ENCODE measurements around the gene ASGR1. TPM values are rescaled to one million over a fixed set of nuclear protein-coding genes. Genes with fewer than 3 reads are reported as not detected.
A peak's percentile ranks its signal among the peaks of the same experiment; 100 is the strongest.

ASGR1 gene
- total RNA-seq, 1 experiment from 2014 or later, result 6.1 TPM

GRCh38 chr17:7208027-7208571 lies 28.9 kb upstream of the ASGR1 start:
- Histone ChIP-seq H3K36me3 (ENCODE audit: insufficient read depth, low read length, poor library complexity, severe bottlenecking) (peaks cover 10% of the 10 kb centered on the region), H3K9me3 (ENCODE audit: low read depth, low read length, poor library complexity, severe bottlenecking) (no peaks in the 10 kb centered on the region), H3K27ac (ENCODE audit: low read depth, low read length, poor library complexity, severe bottlenecking) (peak overlapping the region; percentile 37), H3K27me3 (replicated peaks; ENCODE audit: insufficient read depth, low read depth, low read length, poor library complexity) (no peaks in the 10 kb centered on the region), H3K4me3 (ENCODE audit: low read depth, low read length, poor library complexity, severe bottlenecking) (no peak overlapping the region), H3K4me1 (ENCODE audit: insufficient read depth, low read length, poor library complexity, severe bottlenecking) (peaks cover 51% of the 10 kb centered on the region)
- no peak for DNase-seq (ENCODE audit: low spot score)
- ChIA-PET POLR2A (ENCODE audit: low non-redundant PET) (no interaction called here), CTCF (no interaction called here)
- intact Hi-C loops (cut with micrococcal nuclease; ENCODE audit: unreplicated experiment), result no loop called here
- TF ChIP-seq EZH2 (IDR thresholded peaks at IDR 0.05; ENCODE audit: borderline replicate concordance, low read depth, low read length, poor library complexity, severe bottlenecking), result no peak
- TF ChIP-seq CTCF (conservative IDR thresholded peaks at IDR 0.05; ENCODE audit: low read depth, low read length), result no peak
- no TSS peak for BruUV-seq (replicated peaks)

- Histone ChIP-seq H3K36me3 (ENCODE audit: insufficient read depth, low read length, poor library complexity, severe bottlenecking) (peaks cover 17% of the 10 kb centered on the region), H3K27ac (ENCODE audit: low read depth, low read length, poor library complexity, severe bottlenecking) (peak overlapping the region; percentile 59), H3K9me3 (ENCODE audit: low read depth, low read length, poor library complexity, severe bottlenecking) (no peaks in the 10 kb centered on the region), H3K4me1 (ENCODE audit: insufficient read depth, low read length, poor library complexity, severe bottlenecking) (peaks cover 49% of the 10 kb centered on the region), H3K4me3 (ENCODE audit: low read depth, low read length, poor library complexity, severe bottlenecking) (no peak overlapping the region), H3K27me3 (replicated peaks; ENCODE audit: insufficient read depth, low read depth, low read length, poor library complexity) (no peaks in the 10 kb centered on the region)
- ChIA-PET CTCF (no interaction called here), POLR2A (ENCODE audit: low non-redundant PET) (no interaction called here)
- BruUV-seq (replicated peaks), result no TSS peak
- peak; percentile 33 for DNase-seq (ENCODE audit: low spot score)
- intact Hi-C loops (cut with micrococcal nuclease; ENCODE audit: unreplicated experiment), result no loop called here
- no peak for TF ChIP-seq EZH2 (IDR thresholded peaks at IDR 0.05; ENCODE audit: borderline replicate concordance, low read depth, low read length, poor library complexity, severe bottlenecking)
- no peak for TF ChIP-seq CTCF (conservative IDR thresholded peaks at IDR 0.05; ENCODE audit: low read depth, low read length)
Measured at GRCh38 chr17:7207120-7208001, 28.2 kb upstream of the ASGR1 start.

GRCh38 chr17:7205561-7205960 lies 26.4 kb upstream of the ASGR1 start:
- H3K9me3 ChIP-seq (ENCODE audit: low read depth, low read length, poor library complexity, severe bottlenecking), result no peaks in the 10 kb centered on the region
- no peak for DNase-seq (ENCODE audit: low spot score)
- peak overlapping the region; percentile 49 for H3K4me3 ChIP-seq (ENCODE audit: low read depth, low read length, poor library complexity, severe bottlenecking)
- H3K27me3 ChIP-seq (replicated peaks; ENCODE audit: insufficient read depth, low read depth, low read length, poor library complexity), result no peaks in the 10 kb centered on the region
- H3K4me1 ChIP-seq (ENCODE audit: insufficient read depth, low read length, poor library complexity, severe bottlenecking), result peaks cover 40% of the 10 kb centered on the region
- TF ChIP-seq EZH2 (IDR thresholded peaks at IDR 0.05; ENCODE audit: borderline replicate concordance, low read depth, low read length, poor library complexity, severe bottlenecking) (no peak), CTCF (conservative IDR thresholded peaks at IDR 0.05; ENCODE audit: low read depth, low read length) (no peak)
- peaks cover 30% of the 10 kb centered on the region for H3K36me3 ChIP-seq (ENCODE audit: insufficient read depth, low read length, poor library complexity, severe bottlenecking)
- H3K27ac ChIP-seq (ENCODE audit: low read depth, low read length, poor library complexity, severe bottlenecking), result peak overlapping the region; percentile 77
- CTCF ChIA-PET, result interaction anchor here (0.7 kb wide), 1 partner anchor 145 kb away, joined by 4 read pairs; no protein-coding TSS in a partner anchor
- no TSS peak for BruUV-seq (replicated peaks)
- intact Hi-C loops (cut with micrococcal nuclease; ENCODE audit: unreplicated experiment), result no loop called here
- POLR2A ChIA-PET (ENCODE audit: low non-redundant PET), result no interaction called here

Measured in A673 (cell line).